Body of pancreas (tissue), 4 donors: ENCODE measurements around the gene DEF6. TPM values are rescaled to one million over a fixed set of nuclear protein-coding genes. Genes with fewer than 3 reads are reported as not detected.

Source experiments
- ATAC-seq: fragments of 150-250 bp; one replicate; pipeline ENCODE4 v1.9.1; 2016
- DNase-seq, 4 donors: peaks; one replicate each; pipeline ENCODE4 v3.0.0-alpha.2; 2019
- H3K27ac ChIP-seq, 4 donors: fragments of 200-600 bp; sonication (generic); 1 replicate in 3 of 4; 2 replicates in 1 of 4; pipeline versions ENCODE4 v1.5.1 to v1.6.1; 2016 to 2019; ENCODE audit warnings: mild to moderate bottlenecking in 1 of 4, mixed read lengths in 1 of 4, moderate library complexity in 1 of 4
- H3K27me3 ChIP-seq, 2 donors: fragments of 200-600 bp; sonication (generic); one replicate each; pipeline ENCODE4 v1.6.0; 2016; ENCODE audit warnings: mild to moderate bottlenecking in 1 of 2
- H3K36me3 ChIP-seq, 2 donors: fragments of 200-600 bp; sonication (generic); replicated peaks in 1 of 2; 2 replicates each; pipeline ENCODE4 v1.5.1; 2016; ENCODE audit warnings: low read depth in 2 of 2; ENCODE audit not compliant: insufficient read depth in 1 of 2
- H3K4me1 ChIP-seq: fragments of 200-600 bp; sonication (generic); one replicate; pipeline ENCODE4 v1.6.0; 2016
- H3K4me3 ChIP-seq, 2 donors: fragments of 200-600 bp; sonication (generic); 1 replicate in 1 of 2; 2 replicates in 1 of 2; pipeline ENCODE4 v1.5.1; 2016 to 2019
- H3K9me3 ChIP-seq, 3 donors: fragments of 200-600 bp; sonication (generic); 1 replicate in 2 of 3; 2 replicates in 1 of 3; pipeline ENCODE4 v1.5.1; 2016
- CTCF ChIP-seq, 7 experiments: fragments of 450-650 bp in 4 of 7; fragments of 200-600 bp in 3 of 7; sonication (generic) in 3 of 7; IDR thresholded peaks; one replicate each; pipeline ENCODE4 v1.5.1; 2016 to 2019; ENCODE audit warnings: antibody characterized with exemption in 7 of 7
- POLR2A ChIP-seq, 3 donors: fragments of 450-650 bp; IDR thresholded peaks; one replicate each; pipeline ENCODE4 v1.6.1; 2016; ENCODE audit warnings: antibody characterized with exemption in 3 of 3, mild to moderate bottlenecking in 2 of 3
- WGBS, 2 donors: methylation state at CpG; one replicate each; pipeline ENCODE4 v1.1.5; 2017; 5-methylcytosine and 5-hydroxymethylcytosine counted together
- intact Hi-C: fragments of 100-400 bp; cut with DNase I; formaldehyde crosslinking; loops from one replicate; pipeline ENCODE4 v1.15.1; 2023
- total RNA-seq, 2 donors: library from RNA; depleted of rRNA; stranded (reverse); fragments of >200 nt; gene quantifications; one replicate each; pipeline ENCODE4 v1.1.0, GENCODE V29; 2016

DEF6 gene
- total RNA-seq, 2 donors from 2014 or later: 10.2 to 23.3 TPM

GRCh38 chr6:35275744-35276260, 21.8 kb upstream of the DEF6 start:
- Histone ChIP-seq H3K9me3 (no peaks in the 10 kb centered on the region), H3K27ac (no peak overlapping the region), H3K36me3 (no peaks in the 10 kb centered on the region), H3K27me3 (no peaks in the 10 kb centered on the region), H3K4me1 (no peaks in the 10 kb centered on the region), H3K4me3 (no peak overlapping the region)
- ATAC-seq: no peak
- intact Hi-C loops: no loop called here
- TF ChIP-seq POLR2A (IDR thresholded peaks at IDR 0.05) (no peak), CTCF (IDR thresholded peaks at IDR 0.05) (no peak)
- 87% methylated on average over 4 of the region's 4 CpGs for WGBS, 2 donors
- no peak for DNase-seq

GRCh38 chr6:35278708-35279107, 18.9 kb upstream of the DEF6 start:
- Histone ChIP-seq H3K9me3 (no peaks in the 10 kb centered on the region), H3K4me3 (no peak overlapping the region), H3K36me3 (peaks cover 0 to 12% of the 10 kb centered on the region in 2 donors), H3K27me3 (no peaks in the 10 kb centered on the region), H3K27ac (no peak overlapping the region), H3K4me1 (no peaks in the 10 kb centered on the region)
- intact Hi-C loops: no loop called here
- TF ChIP-seq CTCF (IDR thresholded peaks at IDR 0.05) (no peak), POLR2A (IDR thresholded peaks at IDR 0.05) (no peak)
- DNase-seq (no peak), ATAC-seq (no peak)
- WGBS, 2 donors: 93 to 95% methylated on average over 3 of the region's 3 CpGs

GRCh38 chr6:35280903-35281302, 16.7 kb upstream of the DEF6 start:
- 55 to 62% methylated on average over 3 to 4 of the region's 4 CpGs for WGBS, 2 donors
- H3K9me3 ChIP-seq: no peaks in the 10 kb centered on the region
- H3K27me3 ChIP-seq: no peaks in the 10 kb centered on the region
- H3K36me3 ChIP-seq: peaks cover 0 to 12% of the 10 kb centered on the region in 2 donors
- TF ChIP-seq POLR2A (IDR thresholded peaks at IDR 0.05): no peak
- TF ChIP-seq CTCF (IDR thresholded peaks at IDR 0.05): no peak
- ATAC-seq (no peak), DNase-seq (peak in 1 of 4 donors; percentile 24)
- intact Hi-C loops: no loop called here
- H3K4me1 ChIP-seq: no peaks in the 10 kb centered on the region
- no peak overlapping the region for H3K27ac ChIP-seq
- H3K4me3 ChIP-seq: no peak overlapping the region

- Histone ChIP-seq H3K27me3 (no peaks in the 10 kb centered on the region), H3K9me3 (no peaks in the 10 kb centered on the region), H3K36me3 (peaks cover 7 to 23% of the 10 kb centered on the region in 2 donors), H3K4me1 (no peaks in the 10 kb centered on the region), H3K4me3 (no peak overlapping the region), H3K27ac (no peak overlapping the region)
- intact Hi-C loops: no loop called here
- ATAC-seq: no peak
- 84 to 87% methylated on average over 2 of the region's 2 CpGs for WGBS, 2 donors
- no peak for TF ChIP-seq POLR2A (IDR thresholded peaks at IDR 0.05)
- TF ChIP-seq CTCF (IDR thresholded peaks at IDR 0.05): no peak
- DNase-seq: no peak
Measured at GRCh38 chr6:35282472-35282871, 15.1 kb upstream of the DEF6 start.

- Histone ChIP-seq H3K27ac (no peak overlapping the region), H3K27me3 (no peaks in the 10 kb centered on the region), H3K4me3 (no peak overlapping the region), H3K9me3 (no peaks in the 10 kb centered on the region), H3K36me3 (peaks cover 9 to 29% of the 10 kb centered on the region in 2 donors), H3K4me1 (no peaks in the 10 kb centered on the region)
- WGBS, 2 donors: 89 to 94% methylated on average over 2 of the region's 2 CpGs
- intact Hi-C loops: no loop called here
- DNase-seq (no peak), ATAC-seq (no peak)
- TF ChIP-seq CTCF (IDR thresholded peaks at IDR 0.05) (no peak), POLR2A (IDR thresholded peaks at IDR 0.05) (no peak)
Measured at GRCh38 chr6:35283361-35283760, 14.3 kb upstream of the DEF6 start.
